HG03060 (cell line): ENCODE data around the gene DPM2.
A peak's percentile ranks its signal among the peaks of the same experiment; 100 is the strongest.

Experiments
- ATAC-seq: cut with Tn5 transposase; IDR thresholded peaks from one replicate; pipeline ENCODE4 v1.9.1; 2021; ENCODE audit warnings: low read depth, moderate number of reproducible peaks; ENCODE audit not compliant: unreplicated experiment

DPM2 gene

GRCh38 chr9:127937388-127938297 lies at the start of gene DPM2:
Gene DPM2, minus strand, starts transcription at chr9:127937854. Its CDS starts 34 bp downstream, at chr9:127937820.
- peak; percentile 69 for ATAC-seq

GRCh38 chr9:127987103-127987614 lies 49.5 kb upstream of the DPM2 start:
- no peak for ATAC-seq

- ATAC-seq, result no peak
Measured at GRCh38 chr9:127985011-127985410, 47.4 kb upstream of the DPM2 start.

GRCh38 chr9:127983847-127984289 lies 46.2 kb upstream of the DPM2 start:
- peak; percentile 42 for ATAC-seq

- ATAC-seq, result no peak
Measured at GRCh38 chr9:127982912-127983311, 45.3 kb upstream of the DPM2 start.

- no peak for ATAC-seq
Measured at GRCh38 chr9:127981559-127982121, 44.0 kb upstream of the DPM2 start.

GRCh38 chr9:127980706-127981558 lies 43.3 kb upstream of the DPM2 start, which contains the start of gene EEIG1:
Gene EEIG1, minus strand, starts transcription at chr9:127980989. Its CDS starts 852 bp downstream, at chr9:127980137.
- ATAC-seq, result peak; percentile 25

- ATAC-seq, result no peak
Measured at GRCh38 chr9:127980060-127980705, 42.5 kb upstream of the DPM2 start.

- ATAC-seq, result no peak
Measured at GRCh38 chr9:127979333-127980059, 41.8 kb upstream of the DPM2 start.

GRCh38 chr9:127979015-127979332 lies 41.3 kb upstream of the DPM2 start:
- ATAC-seq, result no peak

GRCh38 chr9:127977884-127978647 lies 40.4 kb upstream of the DPM2 start:
- no peak for ATAC-seq

GRCh38 chr9:127977009-127977883 lies 39.6 kb upstream of the DPM2 start:
- ATAC-seq, result no peak

- no peak for ATAC-seq
Measured at GRCh38 chr9:127976498-127976897, 38.8 kb upstream of the DPM2 start.

GRCh38 chr9:127975376-127976315 lies 38.0 kb upstream of the DPM2 start:
- ATAC-seq, result no peak

GRCh38 chr9:127974769-127975261 lies 37.2 kb upstream of the DPM2 start:
- no peak for ATAC-seq

- ATAC-seq, result no peak
Measured at GRCh38 chr9:127974001-127974768, 36.5 kb upstream of the DPM2 start.
